Measurements from ENCODE around the gene NYNRIN. TPM values are rescaled to one million over a fixed set of nuclear protein-coding genes. Genes with fewer than 3 reads are reported as not detected.

Gene NYNRIN
- total and polyA plus RNA-seq, 2 of the 4 experiments (the other 2 are of a cell fraction), result 2.2 to 5.4 TPM

- dilution Hi-C loops (cut with HindIII; ENCODE audit: low sequenced_read_pairs, unreplicated experiment) (no loop called here), intact Hi-C loops (cut with micrococcal nuclease) (no loop called here), in situ Hi-C loops (cut with MboI; ENCODE audit: low sequenced_read_pairs) (no loop called here)
- Histone ChIP-seq H3K14ac (replicated peaks; ENCODE audit: low read depth, low read length) (no peak overlapping the region), H2BK5ac (ENCODE audit: low read depth, low read length, poor library complexity, severe bottlenecking) (no peak overlapping the region), H3K4me1 (ENCODE audit: control insufficient read depth, insufficient read depth, low read length) (peaks cover 10% of the 10 kb centered on the region), H2AFZ (replicated peaks; ENCODE audit: low read length, poor library complexity) (no peak overlapping the region), H3K9me1 (ENCODE audit: insufficient read depth, low read length) (peaks cover 9% of the 10 kb centered on the region; the same call in 1 of the 2 replicates), H3K18ac (ENCODE audit: low read depth, low read length) (no peak overlapping the region), H2BK120ac (ENCODE audit: low read depth, low read length) (no peak overlapping the region), H2AK5ac (ENCODE audit: low read depth, low read length) (no peak overlapping the region), H3K36me3 (ENCODE audit: control insufficient read depth, insufficient read depth, low read length) (peaks cover 50% of the 10 kb centered on the region), H3K9ac (ENCODE audit: low read depth, low read length) (no peak overlapping the region), H2BK15ac (ENCODE audit: low read depth, low read length) (no peak overlapping the region), H3K56ac (ENCODE audit: extremely low read depth, insufficient read depth, low read length) (no peak overlapping the region), H2AK9ac (replicated peaks; ENCODE audit: low read depth, low read length, poor library complexity) (no peak overlapping the region), H3K27ac (ENCODE audit: insufficient read depth, low read length) (no peak overlapping the region), H4K91ac (ENCODE audit: insufficient read depth, low read depth, low read length) (no peak overlapping the region), H3K27me3 (ENCODE audit: control insufficient read depth, insufficient read depth, low read length) (no peaks in the 10 kb centered on the region), H3K79me1 (ENCODE audit: low read depth in 1 of 2, low read length in 2 of 2) (peaks cover 6 to 28% of the 10 kb centered on the region in 2 experiments; a peak in 3 of 4 replicates), H4K8ac (ENCODE audit: low read depth in 2 of 2, low read length in 2 of 2) (no peak overlapping the region), H3K4me3 (ENCODE audit: insufficient read depth, low read depth, low read length) (no peak overlapping the region), H4K5ac (ENCODE audit: low read depth, low read length) (no peak overlapping the region), H3K23ac (ENCODE audit: low read depth, low read length) (no peak overlapping the region), H3K9me3 (ENCODE audit: control insufficient read depth, insufficient read depth, low read length) (no peaks in the 10 kb centered on the region), H3K4me2 (ENCODE audit: low read depth, low read length) (no peak overlapping the region), H3K4ac (ENCODE audit: low read depth, low read length) (no peak overlapping the region), H2BK20ac (ENCODE audit: low read depth, low read length) (no peak overlapping the region), H4K20me1 (ENCODE audit: insufficient read depth, low read length) (peaks cover 4% of the 10 kb centered on the region)
- TF ChIP-seq RFX5 (IDR thresholded peaks at IDR 0.05; ENCODE audit: low read depth, low read length) (no peak), RAD21 (IDR thresholded peaks at IDR 0.05; ENCODE audit: low read length) (no peak), MAFK (IDR thresholded peaks at IDR 0.05; ENCODE audit: low read depth, low read length) (no peak), CEBPB (IDR thresholded peaks at IDR 0.05; ENCODE audit: low read depth, low read length) (no peak), RCOR1 (IDR thresholded peaks at IDR 0.05; ENCODE audit: insufficient replicate concordance, low read length) (no peak), NFE2L2 (IDR thresholded peaks at IDR 0.05; ENCODE audit: low read depth, low read length) (no peak), BHLHE40 (IDR thresholded peaks at IDR 0.05; ENCODE audit: low read depth, low read length) (no peak), SMC3 (IDR thresholded peaks at IDR 0.05; ENCODE audit: low read depth, low read length) (no peak), MAZ (IDR thresholded peaks at IDR 0.05; ENCODE audit: borderline replicate concordance, low read depth, low read length) (no peak), POLR2A (IDR thresholded peaks at IDR 0.05; ENCODE audit: low read depth, low read length) (no peak), ELK1 (IDR thresholded peaks at IDR 0.05; ENCODE audit: borderline replicate concordance, low read depth, low read length) (no peak), CHD1 (IDR thresholded peaks at IDR 0.05; ENCODE audit: low read depth, low read length) (no peak)
- POLR2A ChIA-PET (ENCODE audit: unreplicated experiment), result interaction anchor here (0.7 kb wide), 1 partner anchor 37 kb away, joined by 4 read pairs; no protein-coding TSS in a partner anchor
- WGBS, 2 experiments (ENCODE audit: extremely low coverage in 2 of 2, insufficient read length in 1 of 2), result no CpG with 5 or more reads among the region's 1 CpG
- no TSS peak for BruUV-seq (replicated peaks)
- CTCF ChIA-PET, result interaction anchor here (1.1 to 1.3 kb wide), 2 partner anchors 48 to 66 kb away, joined by 3 to 4 read pairs; no protein-coding TSS in a partner anchor
- DNase-seq (no peak), ATAC-seq (ENCODE audit: low read depth) (no peak)
Measured at GRCh38 chr14:24370748-24371147, 28.1 kb upstream of the NYNRIN start.

All from IMR-90 (cell line).